ENCODE results near the gene GNRH2.
A peak's percentile ranks its signal among the peaks of the same experiment; 100 is the strongest.
"Not testable (repeated sequence)": the region's sequence is repeated elsewhere in the genome, so short reads cannot be mapped to it uniquely, and the experiment has no call there.

The GNRH2 gene

GRCh38 chr20:3042625-3043024, 797 bp upstream of the GNRH2 start:
- no peak for DNase-seq (ENCODE audit: low spot score)

GRCh38 chr20:3044336-3044965, 1.0 kb downstream of the GNRH2 start:
- DNase-seq (ENCODE audit: low spot score) = no peak

- peak; percentile 88 for DNase-seq (ENCODE audit: low spot score)
These were observed 1.8 kb downstream of the GNRH2 start for GRCh38 chr20:3045042-3045815.

- DNase-seq (ENCODE audit: low spot score) = peak; percentile 97
These were observed 2.6 kb downstream of the GNRH2 start, which contains the start of gene MRPS26 for GRCh38 chr20:3045816-3046676. Gene MRPS26 (plus strand): TSS chr20:3046052. CDS start chr20:3046069, 17 bp downstream.

GRCh38 chr20:3046677-3047462, 3.4 kb downstream of the GNRH2 start:
- no peak for DNase-seq (ENCODE audit: low spot score)

- DNase-seq (ENCODE audit: low spot score) = no peak
These were observed 4.3 kb downstream of the GNRH2 start for GRCh38 chr20:3047486-3048419.

GRCh38 chr20:3051385-3052019, 8.1 kb downstream of the GNRH2 start:
- DNase-seq (ENCODE audit: low spot score) = no peak

GRCh38 chr20:3059489-3059888, 16.1 kb downstream of the GNRH2 start:
- no peak for DNase-seq (ENCODE audit: low spot score)

GRCh38 chr20:3064119-3064518, 20.7 kb downstream of the GNRH2 start:
- not testable (repeated sequence) for DNase-seq (ENCODE audit: low spot score)

GRCh38 chr20:3067139-3068014, 24.0 kb downstream of the GNRH2 start:
- no peak for DNase-seq (ENCODE audit: low spot score)

- DNase-seq (ENCODE audit: low spot score) = no peak
These were observed 24.7 kb downstream of the GNRH2 start for GRCh38 chr20:3068075-3068474.

GRCh38 chr20:3068986-3069900, 25.8 kb downstream of the GNRH2 start:
- DNase-seq (ENCODE audit: low spot score) = no peak

GRCh38 chr20:3070725-3071124, 27.3 kb downstream of the GNRH2 start:
- no peak for DNase-seq (ENCODE audit: low spot score)

- DNase-seq (ENCODE audit: low spot score) = no peak
These were observed 27.8 kb downstream of the GNRH2 start for GRCh38 chr20:3071266-3071609.

- no peak for DNase-seq (ENCODE audit: low spot score)
These were observed 28.4 kb downstream of the GNRH2 start, which contains the start of gene OXT for GRCh38 chr20:3071610-3072529. Gene OXT (plus strand): TSS chr20:3071620. CDS start chr20:3071656, 36 bp downstream.

GRCh38 chr20:3072530-3073250, 29.3 kb downstream of the GNRH2 start:
- no peak for DNase-seq (ENCODE audit: low spot score)
